ENCODE data around the gene CTSE. TPM values are rescaled to one million over a fixed set of nuclear protein-coding genes. Genes with fewer than 3 reads are reported as not detected.

Gene CTSE
- total RNA-seq, 1 experiment from 2014 or later = 0.39 TPM

DNA sequence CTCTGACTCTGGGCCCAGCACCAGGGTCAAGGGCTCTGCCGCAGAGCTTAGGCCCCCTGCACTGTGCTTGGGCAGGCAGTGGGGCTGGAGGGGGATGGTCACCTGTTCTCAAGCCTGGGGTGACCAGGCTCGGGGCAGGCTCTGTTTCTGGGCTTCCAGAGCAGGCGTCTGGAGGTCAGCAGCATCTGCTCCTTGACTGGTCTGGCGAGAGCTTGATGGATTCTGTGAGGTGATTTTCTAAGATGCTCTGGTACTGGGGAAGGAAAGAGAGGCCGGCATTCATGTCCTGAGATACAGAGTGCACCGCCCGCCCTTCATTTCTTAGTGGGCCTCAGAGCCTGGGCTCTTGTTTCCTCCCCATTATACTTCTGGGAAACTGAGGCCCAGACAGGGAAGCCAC lies 45.0 kb downstream of the CTSE start:
- no peak for TF ChIP-seq EZH2 (IDR thresholded peaks at IDR 0.05; ENCODE audit: borderline replicate concordance, low read depth, low read length, poor library complexity, severe bottlenecking)
- TF ChIP-seq, protein P1, sequence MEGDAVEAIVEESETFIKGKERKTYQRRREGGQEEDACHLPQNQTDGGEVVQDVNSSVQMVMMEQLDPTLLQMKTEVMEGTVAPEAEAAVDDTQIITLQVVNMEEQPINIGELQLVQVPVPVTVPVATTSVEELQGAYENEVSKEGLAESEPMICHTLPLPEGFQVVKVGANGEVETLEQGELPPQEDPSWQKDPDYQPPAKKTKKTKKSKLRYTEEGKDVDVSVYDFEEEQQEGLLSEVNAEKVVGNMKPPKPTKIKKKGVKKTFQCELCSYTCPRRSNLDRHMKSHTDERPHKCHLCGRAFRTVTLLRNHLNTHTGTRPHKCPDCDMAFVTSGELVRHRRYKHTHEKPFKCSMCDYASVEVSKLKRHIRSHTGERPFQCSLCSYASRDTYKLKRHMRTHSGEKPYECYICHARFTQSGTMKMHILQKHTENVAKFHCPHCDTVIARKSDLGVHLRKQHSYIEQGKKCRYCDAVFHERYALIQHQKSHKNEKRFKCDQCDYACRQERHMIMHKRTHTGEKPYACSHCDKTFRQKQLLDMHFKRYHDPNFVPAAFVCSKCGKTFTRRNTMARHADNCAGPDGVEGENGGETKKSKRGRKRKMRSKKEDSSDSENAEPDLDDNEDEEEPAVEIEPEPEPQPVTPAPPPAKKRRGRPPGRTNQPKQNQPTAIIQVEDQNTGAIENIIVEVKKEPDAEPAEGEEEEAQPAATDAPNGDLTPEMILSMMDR (conservative IDR thresholded peaks at IDR 0.05; ENCODE audit: low read depth, low read length) = no peak
- H3K27ac ChIP-seq (ENCODE audit: low read depth, low read length, poor library complexity, severe bottlenecking) = no peak overlapping the region
- H3K4me1 ChIP-seq (ENCODE audit: insufficient read depth, low read length, poor library complexity, severe bottlenecking) = no peaks in the 10 kb centered on the region
- no peak for DNase-seq (ENCODE audit: low spot score)
- no TSS peak for BruUV-seq (replicated peaks)
- POLR2A ChIA-PET (ENCODE audit: low non-redundant PET) = no interaction called here
- no peak overlapping the region for H3K4me3 ChIP-seq (ENCODE audit: low read depth, low read length, poor library complexity, severe bottlenecking)
- intact Hi-C loops (cut with micrococcal nuclease; ENCODE audit: unreplicated experiment) = no loop called here
- H3K36me3 ChIP-seq (ENCODE audit: insufficient read depth, low read length, poor library complexity, severe bottlenecking) = no peaks in the 10 kb centered on the region
- no peaks in the 10 kb centered on the region for H3K27me3 ChIP-seq (replicated peaks; ENCODE audit: insufficient read depth, low read depth, low read length, poor library complexity)
- H3K9me3 ChIP-seq (ENCODE audit: low read depth, low read length, poor library complexity, severe bottlenecking) = no peaks in the 10 kb centered on the region
- CTCF ChIA-PET = interaction anchor here (2.6 to 4.1 kb wide), 2 partner anchors 60 to 320 kb away, joined by 41 to 115 read pairs; no protein-coding TSS in a partner anchor

DNA sequence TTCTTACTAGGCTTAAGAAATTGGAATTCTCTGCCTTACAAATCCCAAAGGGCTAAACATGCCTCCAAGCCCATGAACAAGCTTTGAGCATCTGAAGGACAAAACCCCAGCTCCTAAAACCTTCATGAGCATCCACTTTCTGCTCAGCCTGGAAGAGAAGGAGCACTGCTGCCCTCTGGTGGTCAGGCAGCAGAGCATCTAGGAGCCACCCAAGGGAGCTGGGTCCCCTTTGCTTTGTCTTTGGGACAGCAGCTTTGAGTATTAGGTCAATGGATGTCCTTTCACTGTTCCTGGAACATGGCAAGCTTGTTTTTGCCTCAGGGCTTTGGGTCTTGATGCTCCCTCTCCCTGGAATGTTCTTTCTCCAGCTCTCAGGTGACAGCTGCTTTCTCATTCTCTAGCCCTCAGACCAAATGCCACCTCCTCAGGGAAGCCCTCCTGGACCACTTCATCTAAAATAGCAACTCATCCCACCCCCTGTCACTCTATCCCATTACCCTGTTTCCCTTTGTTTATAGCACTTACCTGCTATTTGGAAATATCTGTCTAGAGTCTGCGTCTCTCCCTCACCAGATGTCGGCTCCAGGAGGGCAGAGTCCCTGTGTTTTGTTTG lies 46.2 kb downstream of the CTSE start:
- TF ChIP-seq, protein P1 (conservative IDR thresholded peaks at IDR 0.05; ENCODE audit: low read depth, low read length) = peak; percentile 98
- no peak for TF ChIP-seq EZH2 (IDR thresholded peaks at IDR 0.05; ENCODE audit: borderline replicate concordance, low read depth, low read length, poor library complexity, severe bottlenecking)

DNA sequence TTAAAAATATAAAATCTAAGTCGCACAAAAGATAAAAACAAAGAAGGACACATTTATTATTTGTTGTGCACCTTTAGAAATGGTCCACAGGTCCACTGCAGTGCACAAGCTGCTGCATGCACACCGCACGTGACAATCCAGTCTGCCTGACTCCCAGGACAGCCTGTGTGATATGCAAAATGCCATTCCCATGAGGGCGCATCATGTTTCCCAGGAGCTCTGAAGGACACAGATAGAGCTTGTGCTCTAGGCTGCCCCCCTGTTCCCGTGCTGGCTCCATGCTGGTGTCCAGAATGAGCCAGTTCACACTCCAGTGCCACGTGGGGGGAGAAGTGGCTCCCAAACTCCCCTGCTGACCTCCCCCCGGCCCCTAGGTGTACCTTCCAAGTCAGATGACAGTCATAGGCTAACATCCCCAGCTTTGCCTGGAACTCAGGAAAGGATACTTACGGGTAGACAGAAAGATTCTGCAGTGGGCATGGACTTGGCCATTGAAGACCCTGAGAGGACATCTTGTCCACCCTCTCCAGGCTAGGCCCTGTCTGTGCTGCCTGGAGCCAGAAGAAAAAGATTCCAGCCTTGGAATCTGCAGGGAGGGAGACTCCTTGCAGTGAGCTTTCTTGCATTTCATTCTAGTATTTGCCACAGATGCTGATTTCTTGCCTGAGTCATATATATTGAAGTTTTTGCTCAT lies 46.8 kb downstream of the CTSE start:
- TF ChIP-seq EZH2 (IDR thresholded peaks at IDR 0.05; ENCODE audit: borderline replicate concordance, low read depth, low read length, poor library complexity, severe bottlenecking) = no peak
- TF ChIP-seq, protein P1 (conservative IDR thresholded peaks at IDR 0.05; ENCODE audit: low read depth, low read length) = no peak

More for the DNA sequence above, 46.2 kb downstream of the CTSE start:
- no peaks in the 10 kb centered on the region for H3K27me3 ChIP-seq (replicated peaks; ENCODE audit: insufficient read depth, low read depth, low read length, poor library complexity)
- H3K9me3 ChIP-seq (ENCODE audit: low read depth, low read length, poor library complexity, severe bottlenecking) = no peaks in the 10 kb centered on the region
- H3K36me3 ChIP-seq (ENCODE audit: insufficient read depth, low read length, poor library complexity, severe bottlenecking) = no peaks in the 10 kb centered on the region
- H3K4me1 ChIP-seq (ENCODE audit: insufficient read depth, low read length, poor library complexity, severe bottlenecking) = no peaks in the 10 kb centered on the region
- H3K27ac ChIP-seq (ENCODE audit: low read depth, low read length, poor library complexity, severe bottlenecking) = no peak overlapping the region
- no peak overlapping the region for H3K4me3 ChIP-seq (ENCODE audit: low read depth, low read length, poor library complexity, severe bottlenecking)
- CTCF ChIA-PET = interaction anchor here (0.5 to 4.1 kb wide), 40 partner anchors 9 to 470 kb away, joined by 3 to 115 read pairs (median 4); partner anchors contain the start of gene SLC26A9
- intact Hi-C loops (cut with micrococcal nuclease; ENCODE audit: unreplicated experiment) = loop anchor here (1.0 kb wide), 3 partner anchors 58 to 319 kb away; no protein-coding TSS in a partner anchor
- BruUV-seq (replicated peaks) = no TSS peak
- POLR2A ChIA-PET (ENCODE audit: low non-redundant PET) = no interaction called here
- peak; percentile 80 for DNase-seq (ENCODE audit: low spot score)

More for the DNA sequence above, 46.8 kb downstream of the CTSE start:
- CTCF ChIA-PET = interaction anchor here (0.5 to 4.1 kb wide), 34 partner anchors 8 to 448 kb away, joined by 3 to 115 read pairs (median 4); partner anchors contain the start of gene SLC26A9
- H3K27ac ChIP-seq (ENCODE audit: low read depth, low read length, poor library complexity, severe bottlenecking) = no peak overlapping the region
- no peaks in the 10 kb centered on the region for H3K9me3 ChIP-seq (ENCODE audit: low read depth, low read length, poor library complexity, severe bottlenecking)
- intact Hi-C loops (cut with micrococcal nuclease; ENCODE audit: unreplicated experiment) = loop anchor here (1.0 kb wide), 3 partner anchors 58 to 319 kb away; no protein-coding TSS in a partner anchor
- H3K4me1 ChIP-seq (ENCODE audit: insufficient read depth, low read length, poor library complexity, severe bottlenecking) = no peaks in the 10 kb centered on the region
- no TSS peak for BruUV-seq (replicated peaks)
- no peak overlapping the region for H3K4me3 ChIP-seq (ENCODE audit: low read depth, low read length, poor library complexity, severe bottlenecking)
- H3K27me3 ChIP-seq (replicated peaks; ENCODE audit: insufficient read depth, low read depth, low read length, poor library complexity) = no peaks in the 10 kb centered on the region
- DNase-seq (ENCODE audit: low spot score) = no peak
- POLR2A ChIA-PET (ENCODE audit: low non-redundant PET) = no interaction called here
- no peaks in the 10 kb centered on the region for H3K36me3 ChIP-seq (ENCODE audit: insufficient read depth, low read length, poor library complexity, severe bottlenecking)

Measured in A673 (cell line).